ENCODE data around the gene RTP3.

GRCh38 chr3:46545818-46546630 lies 48.2 kb downstream of the RTP3 start:
- TF ChIP-seq, protein P1, sequence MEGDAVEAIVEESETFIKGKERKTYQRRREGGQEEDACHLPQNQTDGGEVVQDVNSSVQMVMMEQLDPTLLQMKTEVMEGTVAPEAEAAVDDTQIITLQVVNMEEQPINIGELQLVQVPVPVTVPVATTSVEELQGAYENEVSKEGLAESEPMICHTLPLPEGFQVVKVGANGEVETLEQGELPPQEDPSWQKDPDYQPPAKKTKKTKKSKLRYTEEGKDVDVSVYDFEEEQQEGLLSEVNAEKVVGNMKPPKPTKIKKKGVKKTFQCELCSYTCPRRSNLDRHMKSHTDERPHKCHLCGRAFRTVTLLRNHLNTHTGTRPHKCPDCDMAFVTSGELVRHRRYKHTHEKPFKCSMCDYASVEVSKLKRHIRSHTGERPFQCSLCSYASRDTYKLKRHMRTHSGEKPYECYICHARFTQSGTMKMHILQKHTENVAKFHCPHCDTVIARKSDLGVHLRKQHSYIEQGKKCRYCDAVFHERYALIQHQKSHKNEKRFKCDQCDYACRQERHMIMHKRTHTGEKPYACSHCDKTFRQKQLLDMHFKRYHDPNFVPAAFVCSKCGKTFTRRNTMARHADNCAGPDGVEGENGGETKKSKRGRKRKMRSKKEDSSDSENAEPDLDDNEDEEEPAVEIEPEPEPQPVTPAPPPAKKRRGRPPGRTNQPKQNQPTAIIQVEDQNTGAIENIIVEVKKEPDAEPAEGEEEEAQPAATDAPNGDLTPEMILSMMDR (IDR thresholded peaks at IDR 0.05 in 4 of 5, conservative IDR thresholded peaks at IDR 0.05 in 1 of 5): no peak
- TF ChIP-seq POLR2A (IDR thresholded peaks at IDR 0.05): no peak

Data from gastrocnemius medialis (tissue), 4 donors.